GM18507 (cell line): Measurements from ENCODE around the gene OR2J2.
"Not testable (repeated sequence)": the region's sequence is repeated elsewhere in the genome, so short reads cannot be mapped to it uniquely, and the experiment has no call there.

Experiments
- DNase-seq: peaks from one replicate; pipeline ENCODE4 v3.0.0; 2011; ENCODE audit warnings: low read depth; ENCODE audit not compliant: insufficient read length; ENCODE audit errors: extremely low spot score
- FAIRE-seq: peaks from 2 replicates; lab custom pipeline; 2011; peaks lifted over from hg19 to GRCh38; lab: Jason Lieb, UNC

The OR2J2 gene

DNA sequence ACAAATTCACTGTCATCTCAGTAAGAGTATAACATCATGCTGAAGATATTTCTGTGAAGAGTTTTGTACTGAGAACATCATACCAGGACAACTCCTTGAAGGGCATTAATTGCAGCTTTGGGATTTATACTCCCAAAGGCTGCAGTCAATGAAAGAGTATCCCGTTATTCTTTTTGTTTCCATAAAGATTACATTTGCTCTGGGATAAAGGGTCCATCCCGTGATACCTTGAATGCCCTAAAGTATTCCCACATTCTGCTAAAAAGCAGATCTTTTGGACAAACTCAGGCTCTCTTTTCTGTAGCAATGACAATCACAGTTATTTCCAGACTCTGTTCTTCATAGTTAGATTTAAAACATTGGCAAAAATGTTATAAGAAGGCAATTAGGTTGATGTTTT, at the start of gene OR2J2:
OR2J2 (plus strand) TSS at position 301 of the 400 bp plus-strand sequence. CDS start 2,729 bp downstream, outside the sequence.
- FAIRE-seq, DNase-seq: not testable (repeated sequence)

DNA sequence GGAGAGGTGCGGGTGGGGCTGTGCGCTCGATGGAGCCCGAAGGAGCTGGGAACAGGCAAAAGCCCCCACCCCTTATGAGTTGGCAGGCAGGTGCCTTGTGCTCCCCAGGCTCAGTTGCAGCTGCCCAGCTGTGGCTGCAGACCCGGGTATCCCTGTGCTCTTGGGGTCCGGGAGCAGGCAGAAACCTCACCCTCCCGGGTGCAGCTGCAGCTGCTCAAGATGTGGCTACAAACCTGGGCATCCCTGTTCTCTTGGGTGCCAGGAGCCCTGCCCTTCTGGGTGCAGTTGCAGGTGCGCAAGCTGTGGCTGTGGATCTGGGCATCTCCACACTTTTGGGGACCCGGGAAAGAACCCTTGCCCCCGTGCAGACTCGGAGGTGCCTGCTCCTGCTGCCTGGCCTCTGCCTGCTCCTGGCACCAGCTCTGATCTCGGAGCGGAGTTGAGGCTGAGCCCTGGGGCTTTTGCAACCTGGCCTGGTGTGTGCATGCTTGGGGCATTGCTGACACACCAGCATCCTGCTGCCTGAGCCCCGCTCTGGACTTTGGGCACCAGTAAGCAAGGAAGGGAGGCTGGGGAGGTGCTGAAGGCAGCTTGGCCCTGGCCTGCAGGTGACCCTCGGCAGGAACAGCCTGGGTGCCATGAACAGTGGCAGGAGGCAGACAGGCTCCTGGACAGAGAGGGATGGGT, 41.2 kb upstream of the OR2J2 start:
- FAIRE-seq: no peak
- no peak for DNase-seq

DNA sequence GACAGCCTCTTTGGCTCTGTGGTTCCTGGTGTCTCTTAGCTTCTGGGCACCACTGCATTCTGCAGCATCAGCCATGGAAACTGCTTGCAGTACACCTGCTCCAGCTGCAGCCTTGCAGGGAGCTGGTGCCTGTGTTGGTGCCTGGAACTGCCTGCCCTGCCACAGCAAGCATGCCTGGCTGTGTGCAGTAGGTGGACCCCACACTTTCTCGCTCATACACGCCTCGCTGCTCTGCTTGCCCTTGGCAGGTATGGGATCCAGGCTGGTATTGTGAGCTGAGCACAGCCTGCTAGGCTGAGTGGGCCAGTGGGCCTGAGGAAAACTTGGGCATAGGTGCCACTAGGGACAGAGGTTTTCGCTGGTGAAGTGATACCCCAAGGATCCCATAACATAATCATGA, 40.1 kb upstream of the OR2J2 start:
- DNase-seq (no peak), FAIRE-seq (no peak)

GRCh38 chr6:29131691-29132090, 39.0 kb upstream of the OR2J2 start:
- DNase-seq: no peak
- FAIRE-seq: no peak

- no peak for DNase-seq
- no peak for FAIRE-seq
Measured at GRCh38 chr6:29137724-29138123, 33.0 kb upstream of the OR2J2 start.

GRCh38 chr6:29141606-29142005, 29.1 kb upstream of the OR2J2 start:
- DNase-seq: no peak
- no peak for FAIRE-seq

DNA sequence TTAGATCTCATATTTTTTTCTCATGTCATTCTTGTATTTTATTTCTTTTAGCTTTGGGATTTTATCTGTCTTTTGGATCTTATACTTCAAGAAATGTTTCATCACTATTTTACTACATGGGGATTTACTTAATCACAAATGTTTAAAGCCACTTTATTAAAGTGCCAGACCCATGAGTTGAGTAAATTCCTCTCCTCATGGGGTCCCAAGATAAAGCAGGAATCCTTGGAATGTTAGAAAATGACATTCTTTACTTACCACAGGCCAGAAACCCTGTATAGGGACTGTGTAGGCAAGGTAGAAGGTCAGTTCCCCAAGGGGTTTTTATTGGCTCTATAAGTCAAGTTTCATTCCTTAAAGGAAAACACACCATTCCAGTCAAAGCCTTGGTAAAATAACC, 28.4 kb upstream of the OR2J2 start:
- no peak for DNase-seq
- FAIRE-seq: no peak

DNA sequence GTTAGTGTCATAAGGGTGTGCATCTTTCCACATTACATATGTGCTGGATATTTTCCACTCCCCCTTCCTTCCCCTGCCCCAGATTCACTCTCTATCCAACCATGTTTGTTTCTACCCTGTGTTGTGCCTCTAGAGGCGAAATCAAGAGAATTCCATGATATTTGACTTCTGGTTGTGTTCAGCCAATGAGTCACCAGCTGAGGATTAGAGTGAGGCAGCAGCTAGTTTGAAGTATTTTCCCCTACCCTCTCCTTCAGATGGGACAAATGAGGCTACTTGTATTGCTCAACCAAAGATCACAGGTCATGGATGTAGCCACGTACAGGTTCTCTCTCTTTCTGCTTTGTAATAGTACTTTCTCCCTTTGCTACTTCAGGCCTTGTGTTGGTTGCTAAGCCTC, 24.5 kb upstream of the OR2J2 start:
- DNase-seq (no peak), FAIRE-seq (no peak)

DNA sequence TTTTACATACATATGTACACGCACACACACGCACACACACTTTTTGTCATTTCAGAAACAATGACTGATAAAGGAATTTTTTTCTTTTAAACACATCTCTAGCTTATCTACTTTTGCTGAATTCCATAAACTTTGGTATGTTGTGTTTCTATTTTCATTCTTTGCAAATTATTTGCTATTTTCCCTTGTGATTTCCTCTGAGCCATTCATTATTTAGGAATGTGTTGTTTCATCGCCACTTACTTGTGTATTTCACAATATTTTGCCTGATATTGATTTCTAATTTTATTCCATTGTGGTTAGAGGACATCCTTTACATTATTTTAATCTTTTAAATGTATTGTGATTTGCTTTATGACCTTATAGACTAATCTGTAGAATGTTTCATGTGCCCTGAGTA, 23.6 kb upstream of the OR2J2 start:
- no peak for DNase-seq
- FAIRE-seq: no peak

GRCh38 chr6:29149444-29149843, 21.3 kb upstream of the OR2J2 start:
- FAIRE-seq, DNase-seq: not testable (repeated sequence)

DNA sequence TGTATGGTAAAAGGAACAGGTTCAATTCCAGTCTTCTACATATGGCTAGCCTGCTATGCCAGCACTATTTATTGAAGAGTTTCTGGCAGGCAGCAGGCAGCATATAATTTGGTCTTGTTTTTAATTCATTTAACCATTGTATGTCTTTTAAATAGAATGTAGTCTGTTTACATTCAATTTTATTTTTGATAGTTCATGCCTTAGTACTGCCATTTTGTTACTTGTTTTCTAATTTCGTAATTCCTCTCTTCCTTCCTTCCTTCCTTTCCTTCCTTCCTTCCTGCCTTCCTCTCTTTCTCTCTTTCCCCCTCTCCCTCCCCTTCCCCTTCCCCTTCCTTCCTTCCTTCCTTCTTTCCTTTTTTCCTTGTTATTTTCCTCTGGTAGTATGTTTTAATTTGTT, 17.6 kb upstream of the OR2J2 start:
- DNase-seq: no peak
- FAIRE-seq: no peak

DNA sequence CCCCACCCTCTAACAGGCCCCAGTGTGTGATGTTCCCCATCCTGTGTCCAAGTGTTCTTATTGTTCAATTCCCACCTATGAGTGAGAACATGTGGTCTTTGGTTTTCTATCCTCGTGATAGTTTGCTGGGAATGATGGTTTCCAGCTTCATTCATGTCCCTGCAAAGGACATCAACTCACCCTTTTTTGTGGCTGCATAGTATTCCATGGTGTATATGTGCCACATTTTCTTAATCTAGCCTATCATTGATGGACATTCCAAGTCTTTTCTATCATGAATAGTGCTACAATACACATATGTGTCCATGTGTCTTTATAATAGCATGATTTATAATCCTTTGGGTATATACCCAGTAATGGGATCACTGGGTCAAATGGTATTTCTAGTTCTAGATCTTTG, 15.5 kb upstream of the OR2J2 start:
- DNase-seq, FAIRE-seq: not testable (repeated sequence)

- not testable (repeated sequence) for FAIRE-seq, DNase-seq
Measured at GRCh38 chr6:29159922-29160321, 10.8 kb upstream of the OR2J2 start.

DNA sequence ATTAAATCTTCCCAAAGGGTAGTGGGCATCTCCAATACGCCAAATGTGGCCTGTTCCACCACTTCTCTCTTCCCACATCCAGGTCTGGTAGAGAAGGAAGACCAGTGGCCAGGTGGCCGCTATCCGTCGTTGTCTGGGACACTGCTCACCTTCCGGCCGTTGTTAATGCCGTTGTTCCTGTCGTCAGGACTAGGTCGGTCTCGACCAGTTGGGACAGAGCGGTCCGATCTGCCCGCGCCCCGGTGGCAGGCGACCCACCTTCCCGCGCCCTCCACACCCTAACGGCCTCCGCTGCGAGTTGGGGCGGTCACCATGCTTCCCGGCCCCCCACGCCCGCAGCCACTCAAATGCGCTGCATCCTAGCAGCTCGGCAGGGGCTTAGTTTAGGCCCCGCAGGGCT, 5.1 kb upstream of the OR2J2 start:
- DNase-seq, FAIRE-seq: not testable (repeated sequence)

GRCh38 chr6:29171736-29172135, 1.0 kb downstream of the OR2J2 start:
- no peak for DNase-seq
- no peak for FAIRE-seq

- DNase-seq (no peak), FAIRE-seq (no peak)
Measured at GRCh38 chr6:29183594-29183993, 12.9 kb downstream of the OR2J2 start.

DNA sequence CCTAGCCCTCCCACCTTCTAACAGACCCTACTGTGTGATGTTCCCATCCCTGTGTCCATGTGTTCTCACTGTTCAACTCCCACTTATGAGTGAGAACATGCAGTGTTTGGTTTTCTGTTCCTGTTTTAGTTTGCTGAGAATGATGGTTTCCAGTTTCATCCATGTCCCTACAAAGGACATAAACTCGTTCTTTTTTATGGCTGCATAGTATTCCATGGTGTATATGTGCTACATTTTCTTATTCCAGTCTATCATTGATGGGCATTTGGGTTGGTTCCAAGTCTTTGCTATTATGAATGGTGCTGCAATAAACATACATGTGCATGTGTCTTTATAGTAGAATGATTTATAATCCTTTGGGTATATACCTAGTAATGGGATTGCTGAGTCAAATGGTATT, 18.0 kb downstream of the OR2J2 start:
- FAIRE-seq, DNase-seq: not testable (repeated sequence)

DNA sequence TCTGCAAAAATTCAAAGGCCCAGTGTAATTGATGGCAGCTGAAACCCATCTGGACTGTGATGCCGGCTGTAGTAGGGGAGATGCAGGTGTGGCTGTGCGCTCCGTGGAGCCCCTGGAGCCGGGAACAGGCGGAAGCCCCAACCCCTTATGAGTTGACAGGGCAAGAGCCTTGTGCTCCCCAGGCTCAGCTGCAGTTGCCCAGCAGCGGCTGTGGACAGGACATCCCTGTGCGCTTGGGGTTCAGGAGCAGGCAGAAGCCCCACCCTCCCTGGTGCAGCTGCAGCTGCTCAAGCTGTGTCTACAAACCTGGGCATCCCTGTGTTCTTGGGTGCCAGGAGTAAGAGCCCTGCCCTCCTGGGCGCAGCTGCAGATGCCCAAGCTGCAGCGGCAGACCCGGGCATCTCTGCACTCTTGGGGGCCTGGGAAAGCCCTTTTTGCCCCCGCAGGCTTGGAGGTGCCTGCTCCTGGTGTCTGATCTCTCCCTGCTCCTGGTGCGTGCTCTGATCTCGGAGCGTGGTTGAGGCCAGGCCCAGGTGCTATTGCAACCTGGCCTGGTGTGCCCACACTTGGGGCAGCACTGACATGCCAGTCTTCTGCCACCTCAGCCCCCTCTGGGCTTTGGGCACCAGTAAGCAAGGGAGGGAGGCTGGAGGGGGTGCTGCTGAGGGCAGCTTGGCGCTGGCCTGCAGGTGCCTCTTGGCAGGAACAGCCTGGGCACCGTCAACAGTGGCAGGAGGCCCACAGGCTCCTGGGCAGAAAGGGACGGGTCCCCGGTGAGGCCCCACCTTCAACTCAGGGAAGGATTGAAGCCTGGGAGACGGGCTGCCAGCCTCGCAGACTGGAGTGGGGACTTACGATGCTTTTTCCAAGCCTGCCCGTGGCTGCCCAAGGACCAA, 30.3 kb downstream of the OR2J2 start:
- FAIRE-seq: no peak

DNA sequence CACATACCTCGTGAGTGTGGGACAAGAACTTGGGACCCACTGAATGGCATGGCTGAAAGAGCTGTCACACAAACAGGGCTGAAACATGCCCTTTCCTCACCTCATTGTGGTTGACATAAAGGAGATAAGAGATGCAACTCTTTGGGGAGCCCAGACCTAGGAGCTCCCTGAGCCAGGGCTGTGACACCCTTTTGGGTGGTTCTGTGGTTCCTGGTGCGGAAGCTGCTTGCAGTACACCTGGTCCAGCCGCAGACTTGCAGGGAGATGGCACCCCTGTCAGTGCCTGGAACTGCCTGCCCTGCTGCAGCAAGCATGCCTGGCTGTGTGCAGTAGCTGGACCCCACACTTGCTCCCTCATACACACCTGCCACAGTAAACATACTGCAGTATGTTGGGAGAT, 31.3 kb downstream of the OR2J2 start:
- no peak for DNase-seq
- FAIRE-seq: no peak

More for the DNA sequence above, 30.3 kb downstream of the OR2J2 start:
- no peak for DNase-seq

DNA sequence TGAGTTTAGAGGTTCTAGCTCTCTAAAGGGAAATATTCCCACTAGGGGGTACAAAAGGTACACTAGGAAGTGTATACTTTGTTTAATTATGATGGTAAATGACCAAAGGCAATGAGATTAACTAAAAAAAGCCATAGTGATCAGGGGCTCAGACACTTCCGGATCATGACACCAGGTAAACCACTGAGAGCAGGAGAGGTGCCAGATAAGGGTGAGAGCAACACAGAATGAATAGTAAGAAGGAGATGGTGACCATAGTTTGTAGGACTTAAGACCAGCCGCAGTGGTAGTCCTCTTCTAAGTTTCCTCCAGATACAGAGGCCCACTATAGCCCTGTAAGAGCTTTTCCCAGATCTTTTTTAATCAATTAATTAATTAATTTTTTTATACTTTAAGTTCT, 40.8 kb downstream of the OR2J2 start:
- no peak for DNase-seq
- no peak for FAIRE-seq

DNA sequence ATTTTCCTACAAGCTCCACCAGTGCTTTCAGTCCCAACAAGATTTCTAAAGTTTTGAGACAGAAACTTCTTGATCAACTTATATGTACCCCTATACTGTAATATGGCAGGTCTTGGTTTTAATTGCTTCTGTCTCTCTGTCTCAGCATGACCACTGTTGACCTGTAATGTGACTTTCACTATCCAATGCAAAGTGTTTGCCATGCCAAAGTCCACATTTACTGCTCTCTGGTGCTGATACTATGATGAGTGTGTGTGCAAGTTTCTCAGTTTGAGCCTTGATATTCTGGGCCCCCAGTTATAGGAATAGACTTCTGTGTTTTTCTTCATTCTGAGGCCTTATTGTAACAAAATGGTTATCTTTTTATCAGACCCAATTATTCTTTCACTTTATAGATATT, 45.8 kb downstream of the OR2J2 start:
- DNase-seq (no peak), FAIRE-seq (no peak)
